Parathyroid adenoma (tissue), 2 donors: ENCODE results near the gene TSPAN1.

ENCODE experiments used
- H2AFZ ChIP-seq: fragments of 300-600 bp; sonication (generic); one replicate; pipeline ENCODE4 v1.7.0; 2017; ENCODE audit warnings: antibody characterized with exemption, mild to moderate bottlenecking
- H3K27ac ChIP-seq: fragments of 300-600 bp; sonication (generic); one replicate; pipeline ENCODE4 v1.7.0; 2017
- H3K27me3 ChIP-seq: fragments of 300-600 bp; sonication (generic); one replicate; pipeline ENCODE4 v1.7.0; 2017; ENCODE audit warnings: low read length; ENCODE audit not compliant: control insufficient read depth, insufficient read depth
- H3K36me3 ChIP-seq: fragments of 300-600 bp; sonication (generic); one replicate; pipeline ENCODE4 v1.7.0; 2017; ENCODE audit warnings: low read length; ENCODE audit not compliant: control insufficient read depth, insufficient read depth
- H3K4me1 ChIP-seq: fragments of 300-600 bp; sonication (generic); one replicate; pipeline ENCODE4 v1.7.0; 2017; ENCODE audit warnings: control low read depth
- H3K4me2 ChIP-seq: fragments of 300-600 bp; sonication (generic); one replicate; pipeline ENCODE4 v1.7.0; 2017; ENCODE audit warnings: low read length
- H3K4me3 ChIP-seq: fragments of 300-600 bp; sonication (generic); one replicate; pipeline ENCODE4 v1.7.0; 2017; ENCODE audit warnings: low read depth, low read length
- H3K79me2 ChIP-seq: fragments of 300-600 bp; sonication (generic); one replicate; pipeline ENCODE4 v1.7.0; 2017; ENCODE audit warnings: control low read depth
- H3K9ac ChIP-seq: fragments of 300-600 bp; sonication (generic); one replicate; pipeline ENCODE4 v1.7.0; 2017; ENCODE audit warnings: mild to moderate bottlenecking
- H3K9me3 ChIP-seq: fragments of 300-600 bp; sonication (generic); one replicate; pipeline ENCODE4 v1.7.0; 2017; ENCODE audit warnings: low read length; ENCODE audit not compliant: control insufficient read depth
- CTCF ChIP-seq: fragments of 300-600 bp; sonication (generic); IDR thresholded peaks from one replicate; pipeline ENCODE4 v1.7.0; 2017; ENCODE audit warnings: antibody characterized with exemption, mild to moderate bottlenecking
- donor health status: primary hyperparathyroidism.

Gene TSPAN1

DNA sequence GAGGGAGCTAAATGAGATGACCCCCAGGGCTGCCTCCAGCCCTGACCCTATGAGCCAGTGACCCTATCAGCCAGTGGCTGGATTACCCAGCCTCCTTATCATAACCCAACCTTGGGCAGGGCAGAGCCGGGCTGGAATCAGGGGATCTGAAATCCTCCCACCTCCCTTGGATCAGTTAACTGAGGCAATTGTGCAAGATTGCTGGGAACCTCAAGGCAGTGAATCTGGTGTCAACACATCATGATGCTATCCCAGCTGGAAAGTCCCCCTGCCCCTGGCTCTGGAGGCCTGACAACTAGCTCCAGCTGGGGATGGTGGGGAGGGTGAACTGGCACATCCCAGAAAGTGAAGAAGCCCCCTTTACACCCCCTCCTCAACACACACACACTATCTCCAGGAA, 6.4 kb upstream of the TSPAN1 start:
- no peaks in the 10 kb centered on the region for H3K9me3 ChIP-seq
- no peak overlapping the region for H3K4me2 ChIP-seq
- H3K36me3 ChIP-seq, result no peaks in the 10 kb centered on the region
- no peaks in the 10 kb centered on the region for H3K27me3 ChIP-seq
- no peak for TF ChIP-seq CTCF
- H3K79me2 ChIP-seq, result no peaks in the 10 kb centered on the region
- H3K4me3 ChIP-seq, result no peak overlapping the region
- H3K4me1 ChIP-seq, result peaks cover 17% of the 10 kb centered on the region
- H2AFZ ChIP-seq, result no peak overlapping the region
- H3K27ac ChIP-seq, result no peak overlapping the region
- H3K9ac ChIP-seq, result no peak overlapping the region

DNA sequence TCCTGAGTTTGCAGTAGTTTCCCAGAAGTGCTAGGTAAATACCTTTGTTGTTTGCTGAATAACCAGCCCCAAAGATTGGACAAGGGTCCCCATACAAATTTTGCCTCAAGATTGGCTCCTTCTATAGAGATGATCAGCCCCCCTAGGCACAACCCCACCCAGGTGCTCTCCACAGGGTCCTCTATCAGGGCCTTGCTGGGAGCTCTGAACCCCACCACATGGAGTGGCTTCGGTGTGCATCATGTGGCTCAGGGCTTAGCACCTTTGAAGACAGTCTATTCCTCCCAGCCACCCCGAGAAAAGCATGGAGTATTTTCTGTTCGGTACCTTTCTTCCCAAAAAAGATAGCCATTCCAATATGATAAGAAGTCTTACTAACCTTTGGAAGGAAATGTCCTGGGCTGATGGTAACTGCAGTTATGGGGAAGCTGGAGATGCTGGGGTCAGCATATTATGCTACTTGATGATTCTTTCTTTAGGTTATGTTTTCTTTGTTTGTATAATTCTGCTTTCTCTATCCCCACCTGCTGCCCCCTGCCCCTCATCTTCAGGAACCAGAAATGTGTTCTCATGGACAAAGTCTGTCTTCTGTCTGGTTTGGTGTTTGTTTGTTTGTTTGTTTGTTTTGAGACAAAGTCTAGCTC, 5.0 kb upstream of the TSPAN1 start:
- TF ChIP-seq CTCF, result no peak
- peaks cover 31% of the 10 kb centered on the region for H3K4me1 ChIP-seq
- no peaks in the 10 kb centered on the region for H3K36me3 ChIP-seq
- H2AFZ ChIP-seq, result no peak overlapping the region
- H3K9ac ChIP-seq, result no peak overlapping the region
- H3K4me3 ChIP-seq, result no peak overlapping the region
- H3K79me2 ChIP-seq, result no peaks in the 10 kb centered on the region
- H3K4me2 ChIP-seq, result no peak overlapping the region
- H3K9me3 ChIP-seq, result no peaks in the 10 kb centered on the region
- peak overlapping the region; percentile 89 for H3K27ac ChIP-seq
- no peaks in the 10 kb centered on the region for H3K27me3 ChIP-seq

DNA sequence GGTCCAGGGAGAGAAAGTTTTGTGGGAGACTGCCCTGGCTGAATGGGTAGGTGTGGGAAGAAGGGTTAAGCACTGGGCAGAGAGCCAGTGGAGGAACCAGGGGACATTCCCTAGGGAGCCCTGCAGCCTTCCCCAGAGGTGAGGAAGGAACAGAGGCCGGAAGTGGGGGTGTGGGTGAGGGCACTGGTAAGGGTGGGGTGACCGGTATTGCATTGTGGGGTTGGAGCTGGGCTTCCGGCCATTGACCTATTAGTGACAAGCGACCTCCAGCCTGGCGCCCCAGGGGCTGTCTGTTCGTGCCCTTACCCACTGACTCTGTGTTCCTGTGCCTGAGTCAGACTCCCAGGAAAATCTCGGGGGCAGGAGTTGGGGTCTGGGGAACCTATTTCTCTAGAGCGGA, 3.5 kb upstream of the TSPAN1 start:
- no peaks in the 10 kb centered on the region for H3K9me3 ChIP-seq
- peak overlapping the region; percentile 77 for H2AFZ ChIP-seq
- peak overlapping the region; percentile 89 for H3K27ac ChIP-seq
- H3K79me2 ChIP-seq, result no peaks in the 10 kb centered on the region
- no peak overlapping the region for H3K9ac ChIP-seq
- H3K36me3 ChIP-seq, result no peaks in the 10 kb centered on the region
- no peak for TF ChIP-seq CTCF
- H3K4me2 ChIP-seq, result no peak overlapping the region
- H3K4me1 ChIP-seq, result peaks cover 39% of the 10 kb centered on the region
- H3K27me3 ChIP-seq, result no peaks in the 10 kb centered on the region
- H3K4me3 ChIP-seq, result no peak overlapping the region

- Histone ChIP-seq H3K4me3 (no peak overlapping the region), H3K4me1 (peaks cover 39% of the 10 kb centered on the region), H3K79me2 (no peaks in the 10 kb centered on the region), H3K9me3 (no peaks in the 10 kb centered on the region), H3K9ac (no peak overlapping the region), H3K27ac (peak overlapping the region; percentile 89), H3K27me3 (no peaks in the 10 kb centered on the region), H3K36me3 (no peaks in the 10 kb centered on the region), H3K4me2 (no peak overlapping the region), H2AFZ (peak overlapping the region; percentile 77)
- no peak for TF ChIP-seq CTCF
Observed at GRCh38 chr1:46171871-46172270, 3.0 kb upstream of the TSPAN1 start.

GRCh38 chr1:46172321-46172720, 2.6 kb upstream of the TSPAN1 start:
- Histone ChIP-seq H3K36me3 (no peaks in the 10 kb centered on the region), H3K4me2 (no peak overlapping the region), H3K4me3 (no peak overlapping the region), H3K27ac (peak overlapping the region; percentile 89), H3K4me1 (peaks cover 39% of the 10 kb centered on the region), H3K27me3 (no peaks in the 10 kb centered on the region), H3K9me3 (no peaks in the 10 kb centered on the region), H2AFZ (peak overlapping the region; percentile 77), H3K79me2 (no peaks in the 10 kb centered on the region), H3K9ac (no peak overlapping the region)
- TF ChIP-seq CTCF, result no peak
